GM23338 (cell line): ENCODE data around the gene ATP1A4. TPM values are rescaled to one million over a fixed set of nuclear protein-coding genes. Genes with fewer than 3 reads are reported as not detected.

Experiments
- ATAC-seq: fragments of 200-7000 bp; cut with Tn5 transposase; 3 replicates; pipeline ENCODE4 v1.9.1; 2020
- DNase-seq: peaks from one replicate; pipeline ENCODE4 v3.0.0-alpha.2; 2015; ENCODE audit warnings: low spot score
- H2AFZ ChIP-seq: fragments of 200-600 bp; sonication (generic); 2 replicates; pipeline ENCODE4 v1.8.0; 2016; ENCODE audit warnings: antibody characterized with exemption, mild to moderate bottlenecking, moderate library complexity
- H3F3A ChIP-seq: fragments of 200-600 bp; sonication (generic); replicated peaks from 2 replicates; pipeline ENCODE4 v1.8.0; 2017; ENCODE audit warnings: antibody characterized with exemption, mixed run types, low read depth
- H3K27ac ChIP-seq: fragments of 200-600 bp; sonication (generic); 2 replicates; pipeline ENCODE4 v1.6.1; 2016; ENCODE audit warnings: low read depth
- H3K27me3 ChIP-seq: fragments of 200-600 bp; sonication (generic); 2 replicates; pipeline ENCODE4 v1.8.0; 2016; ENCODE audit warnings: mild to moderate bottlenecking, mixed run types, moderate library complexity; ENCODE audit not compliant: insufficient read depth
- H3K36me3 ChIP-seq: fragments of 200-600 bp; sonication (generic); 2 replicates; pipeline ENCODE4 v1.8.0; 2016; ENCODE audit warnings: mild to moderate bottlenecking; ENCODE audit not compliant: insufficient read depth
- H3K4me1 ChIP-seq: fragments of 200-600 bp; sonication (generic); 2 replicates; pipeline ENCODE4 v1.8.0; 2016; ENCODE audit warnings: mild to moderate bottlenecking, moderate library complexity; ENCODE audit not compliant: insufficient read depth
- H3K4me2 ChIP-seq: fragments of 200-600 bp; sonication (generic); 2 replicates; pipeline ENCODE4 v1.7.1; 2017; ENCODE audit warnings: mixed run types
- H3K4me3 ChIP-seq: fragments of 200-600 bp; sonication (generic); 2 replicates; pipeline ENCODE4 v1.6.1; 2016; ENCODE audit warnings: mixed run types
- H3K79me2 ChIP-seq: fragments of 200-600 bp; sonication (generic); replicated peaks from 2 replicates; pipeline ENCODE4 v1.8.0; 2017; ENCODE audit warnings: mild to moderate bottlenecking; ENCODE audit not compliant: insufficient read depth
- H3K9me2 ChIP-seq: fragments of 200-600 bp; sonication (generic); 2 replicates; pipeline ENCODE4 v1.8.0; 2017; ENCODE audit not compliant: insufficient read depth
- H4K20me1 ChIP-seq: fragments of 200-600 bp; sonication (generic); replicated peaks from 2 replicates; pipeline ENCODE4 v1.8.0; 2017; ENCODE audit warnings: mild to moderate bottlenecking; ENCODE audit not compliant: insufficient read depth
- H3K27ac Mint-ChIP-seq: 2 replicates; pipeline ENCODE4 v1.8.0; 2020; ENCODE audit warnings: inconsistent platforms, mild to moderate bottlenecking, moderate library complexity, mixed read lengths
- H3K27me3 Mint-ChIP-seq: 3 replicates; pipeline ENCODE4 v1.8.0; 2022; ENCODE audit warnings: low read depth, mild to moderate bottlenecking, moderate library complexity, mixed read lengths, inconsistent platforms; ENCODE audit not compliant: insufficient read depth, poor library complexity
- H3K36me3 Mint-ChIP-seq: 3 replicates; pipeline ENCODE4 v1.8.0; 2021; ENCODE audit warnings: low read depth, mild to moderate bottlenecking, inconsistent platforms, moderate library complexity, mixed read lengths
- H3K4me1 Mint-ChIP-seq: 3 replicates; pipeline ENCODE4 v1.8.0; 2020; ENCODE audit warnings: mild to moderate bottlenecking, inconsistent platforms, mixed read lengths
- H3K4me3 Mint-ChIP-seq: 3 replicates; pipeline ENCODE4 v1.8.0; 2021; ENCODE audit warnings: moderate library complexity, mild to moderate bottlenecking, inconsistent platforms, mixed read lengths
- H3K9me3 Mint-ChIP-seq: 3 replicates; pipeline ENCODE4 v1.8.0; 2020; ENCODE audit warnings: moderate library complexity, mild to moderate bottlenecking, inconsistent platforms, mixed read lengths
- CREB1 ChIP-seq: fragments of 250-450 bp; sonication (Bioruptor Pico); IDR thresholded peaks from 2 replicates; pipeline ENCODE4 v1.5.0; 2020; ENCODE audit warnings: low read depth, mild to moderate bottlenecking, moderate library complexity
- CTCF ChIP-seq, 2 experiments: fragments of 200-600 bp in 1 of 2; sonication (generic) in 1 of 2; conservative IDR thresholded peaks; 2 replicates each; pipeline versions ENCODE4 v1.5.1 to v1.6.1; 2016 to 2017; ENCODE audit warnings: antibody characterized with exemption in 2 of 2, low read depth in 2 of 2, mild to moderate bottlenecking in 2 of 2, moderate library complexity in 1 of 2
- ETS1 ChIP-seq: IDR thresholded peaks from 2 replicates; pipeline ENCODE4 v1.6.1; 2016; ENCODE audit warnings: antibody characterized with exemption
- EZH2 ChIP-seq: fragments of 200-600 bp; sonication (generic); IDR thresholded peaks from one replicate; pipeline ENCODE4 v1.8.0; 2017; ENCODE audit warnings: antibody characterized with exemption, mild to moderate bottlenecking, low read depth; ENCODE audit not compliant: unreplicated experiment
- JUNB ChIP-seq: IDR thresholded peaks from one replicate; pipeline ENCODE4 v1.6.1; 2016; ENCODE audit warnings: antibody characterized with exemption; ENCODE audit not compliant: unreplicated experiment
- NANOG ChIP-seq: IDR thresholded peaks from 2 replicates; pipeline ENCODE4 v1.6.1; 2016; ENCODE audit warnings: antibody characterized with exemption, borderline replicate concordance
- STAT1 ChIP-seq: IDR thresholded peaks from one replicate; pipeline ENCODE4 v1.6.1; 2016; ENCODE audit warnings: antibody characterized with exemption; ENCODE audit not compliant: unreplicated experiment
- ZNF331 ChIP-seq: fragments of 250-450 bp; sonication (Bioruptor Pico); IDR thresholded peaks from 2 replicates; pipeline ENCODE4 v1.5.0; 2020; ENCODE audit warnings: low read depth, mild to moderate bottlenecking, moderate library complexity
- ZNF462 ChIP-seq: fragments of 250-450 bp; sonication (Bioruptor Pico); IDR thresholded peaks from 2 replicates; pipeline ENCODE4 v1.5.0; 2020; ENCODE audit warnings: mild to moderate bottlenecking, moderate library complexity
- polyA plus RNA-seq: library from polyadenylated mRNA; unstranded; fragments of >200 nt; fragmentation: Nextera tagmentation; extraction: Ambion mirVana; gene quantifications from 2 replicates; pipeline ENCODE4 v1.2.1, GENCODE V29; 2016
- total RNA-seq: library from RNA; depleted of rRNA; stranded (reverse); fragments of >200 nt; shearing (Covaris generic); gene quantifications from 2 replicates; pipeline ENCODE4 v1.2.3, GENCODE V29; 2014

ATP1A4 gene
- total and polyA plus RNA-seq, 2 experiments from 2014 or later: 0.27 to 0.63 TPM

GRCh38 chr1:160121388-160121787 is 30.0 kb upstream of the ATP1A4 start:
- H2AFZ ChIP-seq: no peak overlapping the region
- H3K9me2 ChIP-seq: no peaks in the 10 kb centered on the region
- H3K36me3 ChIP-seq: no peaks in the 10 kb centered on the region
- H4K20me1 ChIP-seq: no peaks in the 10 kb centered on the region
- no peak overlapping the region for H3K4me3 ChIP-seq
- Mint-ChIP-seq H3K9me3 (no peaks in the 10 kb centered on the region), H3K27ac (no peak overlapping the region), H3K36me3 (peaks cover 62% of the 10 kb centered on the region), H3K4me3 (no peak overlapping the region), H3K4me1 (peaks cover 43% of the 10 kb centered on the region), H3K27me3 (peaks cover 2% of the 10 kb centered on the region)
- no peak overlapping the region for H3K4me2 ChIP-seq
- ATAC-seq: no peak
- no peak for DNase-seq
- H3K4me1 ChIP-seq: peaks cover 22% of the 10 kb centered on the region
- no peaks in the 10 kb centered on the region for H3F3A ChIP-seq
- no peaks in the 10 kb centered on the region for H3K27me3 ChIP-seq
- peaks cover 4% of the 10 kb centered on the region; the same call in 1 of the 2 replicates for H3K79me2 ChIP-seq
- no peak overlapping the region for H3K27ac ChIP-seq
- TF ChIP-seq NANOG (no peak), ZNF331 (CRISPR knock-in tag) (no peak), JUNB (no peak)

- H2AFZ ChIP-seq: no peak overlapping the region
- no peaks in the 10 kb centered on the region for H3K79me2 ChIP-seq
- no peak for ATAC-seq
- no peaks in the 10 kb centered on the region for H3K27me3 ChIP-seq
- Mint-ChIP-seq H3K27ac (no peak overlapping the region), H3K27me3 (peaks cover 4% of the 10 kb centered on the region), H3K9me3 (no peaks in the 10 kb centered on the region), H3K4me3 (no peak overlapping the region), H3K4me1 (peaks cover 28% of the 10 kb centered on the region), H3K36me3 (peaks cover 77% of the 10 kb centered on the region)
- H3K9me2 ChIP-seq: no peaks in the 10 kb centered on the region
- no peak overlapping the region for H3K27ac ChIP-seq
- no peak overlapping the region for H3K4me3 ChIP-seq
- no peak overlapping the region for H3K4me2 ChIP-seq
- no peaks in the 10 kb centered on the region for H3F3A ChIP-seq
- no peaks in the 10 kb centered on the region for H3K36me3 ChIP-seq
- H3K4me1 ChIP-seq: peaks cover 6% of the 10 kb centered on the region; the same call in 1 of the 2 replicates
- no peak for DNase-seq
- H4K20me1 ChIP-seq: no peaks in the 10 kb centered on the region
- TF ChIP-seq CREB1 (CRISPR knock-in tag) (no peak), ETS1 (no peak), NANOG (no peak), ZNF331 (CRISPR knock-in tag) (no peak), ZNF462 (no peak), CTCF (conservative IDR thresholded peaks at IDR 0.05; ENCODE audit: low read depth in 2 of 2) (no peak), JUNB (no peak), STAT1 (no peak), EZH2 (no peak)
These were observed 28.4 kb upstream of the ATP1A4 start for GRCh38 chr1:160122978-160123495.
